Duodenal mucosa (tissue), 2 donors: ENCODE measurements around the gene GOLGA8H.
"Not testable (repeated sequence)": the region's sequence is repeated elsewhere in the genome, so short reads cannot be mapped to it uniquely, and the experiment has no call there.

Experiments used
- H3K27ac ChIP-seq: one replicate; pipeline ENCODE4 v1.7.0; 2013; ENCODE audit warnings: low read depth, low read length
- H3K27me3 ChIP-seq, 2 donors: one replicate each; pipeline ENCODE4 v1.7.0; 2013; ENCODE audit warnings: low read length in 2 of 2, control low read depth in 1 of 2; ENCODE audit not compliant: insufficient read depth in 2 of 2, control insufficient read depth in 1 of 2
- H3K36me3 ChIP-seq, 2 donors: one replicate each; pipeline ENCODE4 v1.7.0; 2013; ENCODE audit warnings: low read length in 2 of 2, control low read depth in 1 of 2; ENCODE audit not compliant: insufficient read depth in 2 of 2, control insufficient read depth in 1 of 2
- H3K4me1 ChIP-seq, 2 donors: one replicate each; pipeline ENCODE4 v1.7.0; 2013; ENCODE audit warnings: low read length in 2 of 2, control low read depth in 1 of 2; ENCODE audit not compliant: insufficient read depth in 2 of 2, control insufficient read depth in 1 of 2
- H3K4me3 ChIP-seq, 2 donors: one replicate each; pipeline ENCODE4 v1.7.0; 2013; ENCODE audit warnings: low read length in 2 of 2, low read depth in 1 of 2
- H3K9ac ChIP-seq, 2 donors: one replicate each; pipeline ENCODE4 v1.7.0; 2013; ENCODE audit warnings: low read length in 2 of 2, low read depth in 1 of 2
- H3K9me3 ChIP-seq, 2 donors: one replicate each; pipeline ENCODE4 v1.7.0; 2013; ENCODE audit warnings: low read length in 2 of 2, control low read depth in 1 of 2; ENCODE audit not compliant: control insufficient read depth in 1 of 2

Gene GOLGA8H

DNA sequence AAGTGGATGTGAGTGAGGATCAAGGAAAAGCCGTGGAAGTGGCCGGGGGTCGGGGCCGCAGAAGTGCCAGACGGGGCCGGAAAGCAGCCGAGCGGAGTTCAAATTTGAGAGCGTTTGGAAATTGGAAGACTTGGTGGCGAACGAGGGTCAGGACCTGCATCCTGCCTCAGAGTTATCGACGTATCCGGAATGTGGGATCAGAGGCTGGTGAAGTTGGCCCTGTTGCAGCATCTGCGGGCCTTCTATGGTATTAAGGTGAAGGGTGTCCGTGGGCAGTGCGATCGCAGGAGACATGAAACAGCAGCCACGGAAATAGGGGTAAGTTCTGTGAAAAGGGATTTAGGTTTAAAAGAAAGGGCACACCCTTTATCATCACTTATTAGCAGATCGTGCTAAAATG lies 22.8 kb downstream of the GOLGA8H start:
- Histone ChIP-seq H3K9ac (peak overlapping the region in 1 of 2 donors; percentile 24), H3K4me3 (peak overlapping the region; percentile 37 to 57)
- not testable (repeated sequence) for H3K4me1 ChIP-seq, H3K27ac ChIP-seq, H3K9me3 ChIP-seq, H3K36me3 ChIP-seq, H3K27me3 ChIP-seq

DNA sequence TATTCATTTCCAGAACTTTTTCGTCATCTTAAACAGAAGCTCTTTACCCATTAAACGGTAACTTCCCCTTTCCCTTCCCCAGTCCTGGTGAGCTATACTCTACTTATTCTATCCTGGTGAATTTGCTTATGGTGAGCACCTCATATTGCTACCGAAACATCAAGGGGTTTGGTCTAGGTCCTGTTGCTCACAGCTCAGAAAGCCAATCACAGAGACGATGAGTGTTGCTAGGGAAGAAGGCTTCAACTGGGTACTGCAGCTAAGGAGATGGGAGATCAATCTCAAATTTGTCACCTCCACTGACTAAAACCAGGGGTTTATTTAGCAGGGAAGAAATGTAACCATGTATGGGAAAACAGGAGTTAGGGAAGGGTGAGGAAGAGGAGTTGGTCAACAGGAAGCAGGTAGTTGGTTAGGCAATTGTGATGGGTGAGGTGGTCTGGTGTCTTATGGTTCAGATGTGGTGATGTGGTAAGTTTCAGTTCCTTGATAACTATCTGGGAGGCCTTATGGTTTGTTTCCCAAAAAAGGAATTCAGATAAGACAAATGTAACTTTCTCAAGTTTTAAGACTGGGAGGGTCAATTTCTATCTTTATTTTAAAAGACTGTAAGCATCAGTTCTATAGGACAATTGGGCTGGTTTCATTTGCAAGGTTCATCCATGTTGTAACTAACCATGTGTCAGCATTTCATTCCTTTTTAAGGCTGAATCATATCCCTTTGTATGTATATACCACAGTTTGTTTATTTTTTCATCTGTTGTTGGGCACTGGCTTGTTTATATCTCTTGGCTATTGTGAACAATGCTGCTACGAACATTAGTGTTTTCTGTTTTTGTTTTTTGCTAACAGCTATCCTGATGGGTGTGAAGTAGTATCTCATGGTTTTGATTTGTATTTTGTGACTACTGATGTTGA lies 46.4 kb downstream of the GOLGA8H start:
- no peak overlapping the region for H3K27ac ChIP-seq
- H3K27me3 ChIP-seq, result no peaks in the 10 kb centered on the region
- H3K36me3 ChIP-seq, result no peaks in the 10 kb centered on the region
- H3K9ac ChIP-seq, result no peak overlapping the region
- no peaks in the 10 kb centered on the region for H3K9me3 ChIP-seq
- H3K4me1 ChIP-seq, result no peaks in the 10 kb centered on the region
- H3K4me3 ChIP-seq, result no peak overlapping the region

DNA sequence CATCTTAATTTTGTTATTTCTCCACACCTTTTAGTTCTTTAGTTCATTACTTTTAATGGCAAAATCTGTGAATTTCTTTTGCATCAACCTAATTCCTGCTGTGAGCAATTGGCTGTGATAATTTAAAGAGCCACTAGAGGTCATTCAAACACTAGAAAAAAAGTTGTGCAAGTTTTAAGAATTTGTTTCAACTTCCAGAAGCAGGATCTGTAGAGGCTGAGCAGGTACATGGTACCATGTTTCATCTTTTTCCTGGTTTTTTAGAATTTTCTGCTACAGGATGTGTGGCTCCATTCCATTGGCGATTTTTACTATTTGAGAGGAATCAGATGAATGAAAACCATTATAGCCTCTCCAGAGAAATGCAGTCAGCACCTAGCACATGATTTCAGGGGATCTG lies 57.3 kb downstream of the GOLGA8H start:
- not testable (repeated sequence) for H3K36me3 ChIP-seq, H3K9me3 ChIP-seq, H3K4me1 ChIP-seq, H3K9ac ChIP-seq, H3K4me3 ChIP-seq, H3K27me3 ChIP-seq, H3K27ac ChIP-seq
